Liver (tissue), 9 donors: ENCODE results near the gene RPP40. TPM values are rescaled to one million over a fixed set of nuclear protein-coding genes. Genes with fewer than 3 reads are reported as not detected.

Experiments
- DNase-seq: peaks from one replicate; pipeline ENCODE4 v3.0.0-alpha.2; 2017; ENCODE audit warnings: low spot score
- H3K27ac ChIP-seq, 2 donors: one replicate each; pipeline ENCODE4 v1.7.0; 2013; ENCODE audit warnings: inconsistent platforms in 2 of 2, low read length in 2 of 2, control low read depth in 1 of 2, low read depth in 1 of 2, mild to moderate bottlenecking in 1 of 2
- H3K27me3 ChIP-seq, 4 donors: one replicate each; pipeline versions ENCODE4 v1.6.1 to v1.7.0; 2013; ENCODE audit warnings: low read length in 3 of 4, inconsistent platforms in 1 of 4, mild to moderate bottlenecking in 1 of 4, moderate library complexity in 1 of 4; ENCODE audit not compliant: control insufficient read depth in 4 of 4, insufficient read depth in 4 of 4
- H3K36me3 ChIP-seq, 4 donors: one replicate each; pipeline versions ENCODE4 v1.6.1 to v1.7.0; 2013; ENCODE audit warnings: low read length in 3 of 4, mild to moderate bottlenecking in 3 of 4, low read depth in 1 of 4, moderate library complexity in 1 of 4; ENCODE audit not compliant: control insufficient read depth in 4 of 4, insufficient read depth in 3 of 4
- H3K4me1 ChIP-seq, 4 donors: one replicate each; pipeline versions ENCODE4 v1.6.1 to v1.7.0; 2013; ENCODE audit warnings: low read length in 3 of 4, mild to moderate bottlenecking in 3 of 4, moderate library complexity in 1 of 4; ENCODE audit not compliant: control insufficient read depth in 4 of 4, insufficient read depth in 4 of 4
- H3K4me3 ChIP-seq, 3 donors: one replicate each; pipeline versions ENCODE4 v1.6.1 to v1.7.0; 2013; ENCODE audit warnings: low read length in 3 of 3, control low read depth in 1 of 3, low read depth in 1 of 3, mild to moderate bottlenecking in 1 of 3
- H3K9ac ChIP-seq, 2 donors: one replicate each; pipeline ENCODE4 v1.7.0; 2013; ENCODE audit warnings: low read length in 2 of 2, mild to moderate bottlenecking in 2 of 2, moderate library complexity in 2 of 2, control low read depth in 1 of 2, low read depth in 1 of 2
- H3K9me3 ChIP-seq, 4 donors: one replicate each; pipeline versions ENCODE4 v1.6.1 to v1.7.0; 2013; ENCODE audit warnings: low read length in 3 of 4; ENCODE audit not compliant: control insufficient read depth in 4 of 4
- ATF3 ChIP-seq: IDR thresholded peaks from 2 replicates; pipeline ENCODE4 v1.6.1; 2016; ENCODE audit warnings: antibody characterized with exemption
- CTCF ChIP-seq: fragments of 150-350 bp; IDR thresholded peaks from 2 replicates; pipeline ENCODE4 v1.5.1; 2017; ENCODE audit warnings: improper control_type of control experiment, low read depth, low read length; ENCODE audit not compliant: missing input control
- EGR1 ChIP-seq, 2 donors: IDR thresholded peaks; 2 replicates each; pipeline ENCODE4 v1.6.1; 2016 to 2018; ENCODE audit warnings: antibody characterized with exemption in 2 of 2, low read depth in 2 of 2
- FOXA1 ChIP-seq: IDR thresholded peaks from 2 replicates; pipeline ENCODE4 v1.6.1; 2016; ENCODE audit warnings: antibody characterized with exemption
- HNF4A ChIP-seq, 2 donors: conservative IDR thresholded peaks; 2 replicates each; pipeline ENCODE4 v1.6.1; 2016; ENCODE audit warnings: antibody characterized with exemption in 2 of 2, mild to moderate bottlenecking in 2 of 2
- HNF4G ChIP-seq: IDR thresholded peaks from 2 replicates; pipeline ENCODE4 v1.6.1; 2016; ENCODE audit warnings: antibody characterized with exemption
- JUND ChIP-seq, 2 donors: IDR thresholded peaks; 2 replicates each; pipeline ENCODE4 v1.6.1; 2016; ENCODE audit warnings: antibody characterized with exemption in 2 of 2
- MAX ChIP-seq: IDR thresholded peaks from 2 replicates; pipeline ENCODE4 v1.6.1; 2016; ENCODE audit warnings: antibody characterized with exemption
- RAD21 ChIP-seq, 2 donors: IDR thresholded peaks; 2 replicates each; pipeline ENCODE4 v1.6.1; 2016; ENCODE audit warnings: antibody characterized with exemption in 2 of 2, mild to moderate bottlenecking in 2 of 2
- REST ChIP-seq: IDR thresholded peaks from 2 replicates; pipeline ENCODE4 v1.6.1; 2016; ENCODE audit warnings: antibody characterized with exemption, mild to moderate bottlenecking
- RXRA ChIP-seq, 2 donors: IDR thresholded peaks; 2 replicates each; pipeline ENCODE4 v1.6.1; 2017 to 2018; ENCODE audit warnings: antibody characterized with exemption in 2 of 2, mild to moderate bottlenecking in 1 of 2
- SP1 ChIP-seq: IDR thresholded peaks from 2 replicates; pipeline ENCODE4 v1.6.1; 2018; ENCODE audit warnings: antibody characterized with exemption, mild to moderate bottlenecking
- ZBTB33 ChIP-seq: IDR thresholded peaks from 2 replicates; pipeline ENCODE4 v1.6.1; 2016; ENCODE audit warnings: antibody characterized with exemption
- WGBS: extraction: QIAGEN DNeasy Blood & Tissue Kit; methylation state at CpG from one replicate; pipeline ENCODE4 v1.1.7; 2013; 5-methylcytosine and 5-hydroxymethylcytosine counted together
- polyA plus RNA-seq, 2 donors: library from polyadenylated mRNA; stranded (reverse) in 1 of 2; unstranded in 1 of 2; fragments of 200-250 nt in 1 of 2; fragments of >200 nt in 1 of 2; fragmentation: Nextera tagmentation in 1 of 2; extraction: Ambion mirVana in 1 of 2; gene quantifications; one replicate each; pipeline versions ENCODE4 v1.2.1 to v1.2.3, GENCODE V29; 2013 to 2015
- total RNA-seq, 2 donors: library from RNA; depleted of rRNA; stranded (reverse); fragments of >200 nt; gene quantifications; one replicate each; pipeline ENCODE4 v1.2.3, GENCODE V29; 2014
- donor health status: healthy.
- donor health status: healthy.
- donor health status: healthy.
- donor health status: healthy.
- donor health status: healthy.

The RPP40 gene
- total and polyA plus RNA-seq, 4 donors = 5.4 to 9.5 (median 8.9) TPM

- no peak for TF ChIP-seq SP1
These were observed 16.4 kb downstream of the RPP40 start (continued) for GRCh38 chr6:4987432-4987831.

GRCh38 chr6:4986999-4987398 is 16.8 kb downstream of the RPP40 start:
- Histone ChIP-seq H3K9me3 (peaks cover 0 to 1% (median 0%) of the 10 kb centered on the region in 4 donors), H3K4me3 (no peak overlapping the region), H3K27ac (no peak overlapping the region), H3K9ac (no peak overlapping the region), H3K36me3 (no peaks in the 10 kb centered on the region), H3K4me1 (no peaks in the 10 kb centered on the region), H3K27me3 (no peaks in the 10 kb centered on the region)
- no peak for TF ChIP-seq FOXA1
- TF ChIP-seq JUND (IDR thresholded peaks at IDR 0.05) = no peak
- no peak for TF ChIP-seq MAX
- TF ChIP-seq HNF4G = no peak
- TF ChIP-seq HNF4A (conservative IDR thresholded peaks at IDR 0.05) = no peak
- no peak for TF ChIP-seq SP1
- TF ChIP-seq RXRA (IDR thresholded peaks at IDR 0.05) = no peak
- no peak for TF ChIP-seq CTCF
- no peak for TF ChIP-seq ATF3
- no peak for TF ChIP-seq RAD21 (IDR thresholded peaks at IDR 0.05)
- no peak for TF ChIP-seq EGR1 (IDR thresholded peaks at IDR 0.05; ENCODE audit: low read depth in 2 of 2)
- TF ChIP-seq ZBTB33 = no peak
- TF ChIP-seq REST = no peak
- DNase-seq = no peak
- WGBS = 82% methylated on average over 3 of the region's 3 CpGs

- H3K36me3 ChIP-seq = no peaks in the 10 kb centered on the region
- 73% methylated on average over 6 of the region's 6 CpGs for WGBS
- H3K9ac ChIP-seq = no peak overlapping the region
- no peaks in the 10 kb centered on the region for H3K4me1 ChIP-seq
- DNase-seq = no peak
- H3K9me3 ChIP-seq = peaks cover 3 to 11% (median 8%) of the 10 kb centered on the region in 4 donors
- TF ChIP-seq FOXA1 (no peak), RAD21 (IDR thresholded peaks at IDR 0.05) (no peak), REST (no peak), MAX (no peak)
- no peak overlapping the region for H3K27ac ChIP-seq
- H3K4me3 ChIP-seq = no peak overlapping the region
- no peaks in the 10 kb centered on the region for H3K27me3 ChIP-seq
These were observed 20.5 kb downstream of the RPP40 start for GRCh38 chr6:4983322-4983721.
